Non-pigmented ciliary epithelial cell (primary cell): ENCODE measurements around the gene TXNDC16.

Experiments
- DNase-seq: peaks from one replicate; pipeline ENCODE4 v3.0.0-alpha.2; 2010; ENCODE audit warnings: low read depth

Gene TXNDC16

GRCh38 chr14:52391881-52392615 is 160.3 kb downstream of the TXNDC16 start:
- no peak for DNase-seq
